ENCODE data around the gene ACAD9. TPM values are rescaled to one million over a fixed set of nuclear protein-coding genes. Genes with fewer than 3 reads are reported as not detected.

ACAD9 gene
- total and polyA plus RNA-seq, 2 of the 13 experiments (the other 11 are each of a cell fraction or from before 2014, with no cell fraction given), result 15.3 to 38.2 TPM

- TF ChIP-seq KLF12 (CRISPR knock-in tag; IDR thresholded peaks at IDR 0.05; ENCODE audit: borderline replicate concordance) (no peak), E2F2 (CRISPR knock-in tag; IDR thresholded peaks at IDR 0.05; ENCODE audit: borderline replicate concordance) (no peak), THAP11 (CRISPR knock-in tag; IDR thresholded peaks at IDR 0.05) (peak; percentile 30; the same call in 1 of the 2 replicates), STAG1 (CRISPR knock-in tag; IDR thresholded peaks at IDR 0.05) (no peak), ZNF510 (CRISPR knock-in tag; IDR thresholded peaks at IDR 0.05; ENCODE audit: low read depth) (no peak), PHF21A (CRISPR knock-in tag; IDR thresholded peaks at IDR 0.05) (no peak), ZNF354B (CRISPR knock-in tag; IDR thresholded peaks at IDR 0.05) (no peak), MED1 (CRISPR knock-in tag; IDR thresholded peaks at IDR 0.05) (no peak), HOXA3 (CRISPR knock-in tag; IDR thresholded peaks at IDR 0.05) (0 out of 2 replicates have a peak, but pooled peaks have one; percentile 30), YEATS4 (CRISPR knock-in tag; IDR thresholded peaks at IDR 0.05; ENCODE audit: borderline replicate concordance) (no peak), MBNL3 (CRISPR knock-in tag; conservative IDR thresholded peaks at IDR 0.05) (no peak), ZNF276 (CRISPR knock-in tag; IDR thresholded peaks at IDR 0.05; ENCODE audit: low read depth) (no peak), ZNF225 (CRISPR knock-in tag; IDR thresholded peaks at IDR 0.05) (no peak), IRF9 (CRISPR knock-in tag; IDR thresholded peaks at IDR 0.05; ENCODE audit: borderline replicate concordance) (peak; percentile 56; the same call in 1 of the 2 replicates), ZBTB49 (CRISPR knock-in tag; IDR thresholded peaks at IDR 0.05; ENCODE audit: borderline replicate concordance) (no peak), ZNF598 (CRISPR knock-in tag; IDR thresholded peaks at IDR 0.05; ENCODE audit: borderline replicate concordance) (no peak), SNAI1 (CRISPR knock-in tag; IDR thresholded peaks at IDR 0.05; ENCODE audit: borderline replicate concordance) (no peak), ZNF484 (CRISPR knock-in tag; IDR thresholded peaks at IDR 0.05; ENCODE audit: borderline replicate concordance, low read depth) (no peak), ZNF816 (CRISPR knock-in tag; IDR thresholded peaks at IDR 0.05; ENCODE audit: borderline replicate concordance) (no peak), SUZ12 (IDR thresholded peaks at IDR 0.05; ENCODE audit: low read depth, low read length) (no peak), ZFP62 (CRISPR knock-in tag; IDR thresholded peaks at IDR 0.05) (no peak)
Observed at GRCh38 chr3:128942161-128942952, 62.9 kb downstream of the ACAD9 start (continued).

Data from HepG2 (cell line).